Right renal cortex interstitium (tissue), 3 donors: ENCODE results near the gene PTK7. TPM values are rescaled to one million over a fixed set of nuclear protein-coding genes. Genes with fewer than 3 reads are reported as not detected.

ENCODE experiments used
- DNase-seq, 3 donors: peaks; one replicate each; pipeline ENCODE4 v3.0.0-alpha.2; 2013; ENCODE audit warnings: low read depth in 3 of 3, low spot score in 2 of 3
- polyA plus RNA-seq, 3 donors: library from polyadenylated mRNA; unstranded; fragments of 120-200 nt; gene quantifications; one replicate each; pipeline ENCODE4 v1.2.1, GENCODE V29; 2013; ENCODE audit not compliant: insufficient read length in 3 of 3

Gene PTK7
- polyA plus RNA-seq, 3 donors = 223 to 242 (median 227) TPM

DNA sequence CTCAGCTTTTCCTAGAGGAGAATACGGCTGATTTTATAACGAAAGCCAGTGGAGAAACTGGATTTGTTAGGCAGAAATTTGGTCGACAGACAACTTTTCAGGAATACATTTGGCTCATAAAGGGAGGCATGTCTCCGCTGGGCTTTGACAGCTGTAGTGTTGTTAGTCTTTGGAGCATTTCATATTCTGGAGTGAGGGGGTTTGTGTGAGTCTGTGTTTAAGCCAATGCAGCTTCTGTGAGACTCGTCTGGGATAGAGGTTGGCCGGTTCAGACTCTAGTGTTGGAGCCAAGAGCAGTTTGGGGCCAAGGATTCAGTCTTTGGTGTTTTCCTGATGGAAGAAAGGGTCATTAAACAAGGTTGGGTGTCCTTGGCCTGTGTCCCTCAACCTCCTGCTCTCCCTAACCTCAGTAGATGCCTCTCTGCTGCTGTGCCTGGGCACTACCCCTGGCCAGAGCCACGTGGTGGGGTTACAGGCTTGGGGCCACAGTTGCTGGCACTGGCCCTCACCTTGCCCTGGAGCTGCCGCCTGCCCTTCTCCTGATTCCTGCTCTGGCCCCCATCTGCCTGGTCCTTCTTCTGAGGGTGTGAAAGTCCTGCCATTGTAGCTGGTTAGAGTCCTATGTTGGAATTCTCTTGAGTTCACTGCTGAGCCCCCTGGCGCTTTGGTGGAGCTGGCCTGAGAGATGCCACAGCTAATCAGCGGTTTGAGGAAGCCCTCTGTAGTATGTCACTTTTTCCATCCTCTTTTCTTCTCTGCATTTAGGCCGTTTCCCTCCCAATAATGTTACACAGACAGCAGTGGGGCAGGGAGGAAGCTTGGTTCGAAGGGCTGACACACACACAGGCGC lies 6.9 kb downstream of the PTK7 start:
- DNase-seq = no peak

DNA sequence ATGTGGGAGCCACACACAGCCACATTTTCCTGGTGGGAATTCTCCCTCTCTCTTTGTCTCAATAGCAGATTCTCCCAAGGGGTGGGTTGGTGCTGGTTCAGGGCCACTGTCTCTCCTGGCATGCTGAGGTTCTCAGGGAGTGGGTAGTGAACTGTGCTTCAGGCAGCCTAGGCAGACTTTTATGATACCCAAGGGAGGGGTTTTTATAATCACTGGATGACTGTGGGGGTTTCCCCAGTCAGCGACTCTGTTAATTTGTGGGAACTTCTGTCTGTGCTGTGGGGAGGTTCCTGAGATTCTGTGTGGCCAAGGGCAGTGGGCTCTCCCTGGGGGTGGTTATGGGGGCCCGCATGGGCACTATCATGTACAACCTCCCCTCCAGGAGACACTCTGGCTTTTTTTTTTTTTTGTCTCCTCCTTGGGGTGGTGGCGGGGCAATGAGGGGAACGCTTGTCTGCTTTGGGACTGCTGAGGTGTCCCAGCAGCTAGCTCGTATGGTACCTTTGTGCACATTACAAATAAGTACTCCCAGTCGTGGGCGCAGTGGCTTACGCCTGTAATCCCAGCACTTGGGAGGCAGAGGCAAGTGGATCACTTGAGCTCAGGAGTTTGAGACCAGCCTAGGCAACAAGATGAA lies 10.0 kb downstream of the PTK7 start:
- DNase-seq = no peak

DNA sequence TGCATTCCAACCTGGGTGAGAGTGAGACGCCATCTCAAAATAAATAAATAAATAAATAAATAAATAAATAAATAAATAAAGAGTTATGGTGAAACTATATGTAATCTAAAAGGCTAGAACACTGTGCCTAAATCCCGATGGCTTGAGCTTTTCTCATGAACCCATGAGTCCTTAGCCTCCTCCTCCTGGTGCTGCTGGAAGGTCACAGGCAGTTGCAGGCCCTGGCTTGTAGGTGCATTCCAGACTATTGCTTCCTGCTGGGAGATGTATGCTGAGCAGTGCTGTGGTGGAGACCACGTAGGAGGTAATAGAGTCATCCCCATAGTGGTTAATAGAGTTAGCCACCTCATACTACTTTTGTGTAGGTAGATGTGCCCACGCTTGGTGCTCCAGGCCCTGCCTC lies 12.5 kb downstream of the PTK7 start:
- no peak for DNase-seq

DNA sequence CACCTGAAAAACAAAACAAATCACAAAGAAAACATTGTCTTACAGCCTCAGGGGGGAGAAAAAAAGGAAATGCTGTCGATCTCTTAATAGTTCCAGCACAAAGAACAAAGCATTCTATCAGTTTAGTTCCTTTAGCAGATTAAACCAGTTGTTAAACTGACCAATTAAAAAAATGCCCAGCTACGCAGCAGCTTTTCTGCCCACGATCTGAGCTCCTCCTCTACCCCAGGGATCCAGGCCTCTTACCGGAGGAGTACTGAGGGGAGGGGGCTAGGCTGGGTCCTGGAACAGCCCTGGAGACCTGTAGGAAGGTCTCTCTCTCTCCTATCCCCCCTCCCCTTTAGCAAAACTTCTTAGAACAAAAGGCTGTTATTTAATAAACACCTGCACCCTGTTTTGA lies 13.4 kb downstream of the PTK7 start:
- no peak for DNase-seq

DNA sequence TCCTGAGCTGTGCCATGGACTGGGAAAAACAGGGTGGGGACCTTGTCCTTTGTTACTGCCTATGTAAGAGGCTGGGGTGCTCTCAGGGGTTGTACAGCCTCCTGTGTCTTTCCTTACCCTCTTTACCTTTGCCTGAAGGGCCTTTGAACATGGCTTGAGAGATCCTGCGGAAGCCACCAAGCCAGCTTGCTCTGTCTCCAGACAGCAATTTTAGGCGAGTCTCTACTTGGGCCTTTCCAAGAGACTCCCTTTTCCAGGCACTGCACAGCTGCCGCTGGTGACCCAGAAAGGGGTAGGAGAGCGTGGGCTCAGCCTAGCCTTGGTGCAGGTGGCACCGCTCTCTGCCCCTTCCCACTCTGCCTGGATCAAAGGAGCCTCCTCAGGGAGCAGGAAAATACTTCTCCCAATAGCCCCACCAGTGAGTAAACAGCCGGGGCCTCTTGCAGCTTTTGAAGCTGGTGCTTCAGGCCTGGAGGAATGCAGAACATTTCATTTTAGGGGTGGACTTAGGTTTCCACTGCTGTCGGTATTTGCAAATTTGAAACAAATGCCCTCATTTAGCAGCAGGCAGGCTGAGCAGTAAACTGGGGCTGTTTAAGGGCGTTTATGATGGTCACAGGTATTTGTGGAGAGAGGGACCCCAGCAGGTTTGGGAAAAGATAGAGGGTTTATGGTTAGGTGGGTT lies 13.9 kb downstream of the PTK7 start:
- DNase-seq = no peak

DNA sequence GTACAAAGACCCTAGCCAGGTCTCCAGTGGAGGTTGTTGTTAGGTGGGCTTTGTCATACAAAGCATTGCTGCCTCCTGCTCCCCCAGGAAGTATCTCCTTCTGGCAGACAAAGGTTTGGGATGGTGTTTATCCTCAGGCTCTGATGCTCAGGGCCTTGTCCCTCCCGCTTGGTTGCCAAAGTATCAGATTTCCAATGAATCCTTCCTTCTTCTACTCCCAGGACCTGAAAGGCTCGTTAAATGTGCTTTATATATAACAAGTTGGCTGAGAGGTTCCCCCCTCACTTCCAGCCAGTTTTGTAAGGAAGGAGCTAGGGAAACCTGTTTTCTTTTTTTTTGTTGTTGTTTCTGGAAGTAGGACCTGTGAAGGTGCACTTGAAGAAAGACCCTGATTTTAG lies 14.4 kb downstream of the PTK7 start:
- no peak for DNase-seq

DNA sequence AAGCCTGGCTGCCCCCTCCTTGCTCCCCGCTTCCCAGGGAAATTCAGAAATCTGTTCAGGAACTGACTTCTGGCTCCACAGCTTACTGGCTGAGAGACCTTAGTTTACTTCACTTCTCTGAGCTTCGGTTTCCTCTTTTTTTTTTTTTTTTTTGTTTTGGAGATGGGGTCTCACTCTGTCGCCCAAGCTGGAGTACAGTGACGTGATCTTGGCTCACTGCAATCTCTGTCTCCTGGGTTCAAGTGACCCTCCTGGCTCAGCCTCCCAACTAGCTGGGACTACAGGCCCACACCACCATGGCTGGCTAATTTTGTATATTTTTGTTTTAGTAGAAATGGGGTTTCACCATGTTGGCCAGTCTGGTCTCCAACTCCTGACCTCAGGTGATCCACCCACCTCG lies 14.9 kb downstream of the PTK7 start:
- no peak for DNase-seq

DNA sequence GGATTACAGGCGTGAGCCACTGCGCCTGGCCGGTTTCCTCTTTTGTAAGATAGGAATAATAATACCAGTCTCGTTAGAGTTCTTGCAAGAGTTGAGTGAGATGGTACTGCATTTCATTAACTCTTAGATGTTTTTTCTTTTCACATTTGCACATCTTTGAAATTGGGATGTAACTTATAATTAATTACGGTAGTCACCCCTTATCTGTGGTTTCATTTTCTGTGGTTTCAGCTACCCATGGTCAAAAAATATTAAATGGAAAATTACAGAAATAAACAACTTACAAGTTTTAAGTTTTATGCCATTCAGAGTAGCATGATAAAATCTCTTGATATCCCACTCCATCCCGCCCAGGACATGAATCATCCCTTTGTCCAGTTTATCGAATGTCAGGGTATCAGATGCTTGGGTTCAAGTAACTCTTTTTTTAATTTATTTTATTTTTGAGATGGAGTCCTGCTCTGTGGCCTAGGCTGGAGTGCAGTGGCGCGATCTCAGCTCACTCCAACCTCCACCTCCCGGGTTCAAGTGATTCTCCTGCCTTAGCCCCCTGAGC lies 15.4 kb downstream of the PTK7 start:
- no peak for DNase-seq

DNA sequence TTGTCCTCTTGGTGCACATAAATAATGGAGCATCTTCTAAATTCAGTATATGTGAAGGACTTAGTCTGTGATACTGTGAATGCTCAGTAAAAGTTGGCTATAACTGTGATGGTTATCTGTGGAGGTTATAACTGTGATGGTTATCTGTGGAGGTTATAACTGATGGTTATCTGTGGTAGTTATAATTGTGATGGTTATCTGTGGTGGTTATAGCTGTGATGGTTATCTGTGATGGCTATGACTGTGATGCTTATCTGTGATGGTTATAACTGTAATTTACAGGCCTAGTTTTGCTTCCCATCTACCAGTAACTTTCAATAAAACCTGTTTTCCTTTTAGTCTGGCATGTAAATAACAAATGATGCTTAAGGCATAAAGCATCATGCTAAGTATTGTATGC lies 16.5 kb downstream of the PTK7 start:
- DNase-seq = no peak

DNA sequence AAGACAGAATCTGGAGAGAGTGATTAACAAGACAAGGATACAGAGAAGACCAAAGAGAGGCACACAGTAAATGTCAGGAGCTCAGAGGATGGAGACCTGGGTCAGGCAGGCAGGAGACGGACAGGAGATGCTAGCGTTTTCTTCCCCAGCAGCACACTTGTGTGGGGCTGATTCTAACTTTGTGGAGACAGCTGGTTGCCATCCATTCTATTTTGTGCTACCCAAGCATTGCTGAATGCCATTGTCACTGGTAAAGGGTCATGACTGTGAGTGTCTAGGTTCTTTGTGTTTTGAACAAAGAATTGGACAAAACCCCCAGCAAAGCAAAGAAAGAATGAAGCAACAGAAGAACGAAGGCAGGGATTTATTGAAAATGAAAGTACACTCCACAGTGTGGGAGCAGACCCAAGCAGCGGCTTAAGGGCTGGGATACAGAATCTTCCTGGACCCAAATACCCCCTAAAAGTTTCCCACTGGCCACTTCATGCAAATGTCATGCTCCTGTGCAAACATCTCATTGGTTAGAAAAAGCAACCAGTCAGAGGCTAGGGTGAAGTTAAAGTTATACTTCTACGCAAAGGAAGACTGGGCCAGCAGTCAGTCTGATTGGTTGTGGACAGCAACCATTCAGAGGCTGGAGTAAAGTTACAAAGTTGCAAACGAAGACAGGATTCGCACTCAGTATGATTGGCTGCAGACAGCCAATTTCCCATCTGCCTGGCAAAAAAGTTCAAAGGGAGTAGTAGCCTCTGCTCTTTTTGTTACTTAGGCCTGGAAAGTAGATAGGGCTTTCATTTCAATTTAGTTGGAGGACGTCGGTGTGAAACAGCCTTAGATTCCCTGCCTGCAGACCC lies 17.5 kb downstream of the PTK7 start:
- no peak for DNase-seq

DNA sequence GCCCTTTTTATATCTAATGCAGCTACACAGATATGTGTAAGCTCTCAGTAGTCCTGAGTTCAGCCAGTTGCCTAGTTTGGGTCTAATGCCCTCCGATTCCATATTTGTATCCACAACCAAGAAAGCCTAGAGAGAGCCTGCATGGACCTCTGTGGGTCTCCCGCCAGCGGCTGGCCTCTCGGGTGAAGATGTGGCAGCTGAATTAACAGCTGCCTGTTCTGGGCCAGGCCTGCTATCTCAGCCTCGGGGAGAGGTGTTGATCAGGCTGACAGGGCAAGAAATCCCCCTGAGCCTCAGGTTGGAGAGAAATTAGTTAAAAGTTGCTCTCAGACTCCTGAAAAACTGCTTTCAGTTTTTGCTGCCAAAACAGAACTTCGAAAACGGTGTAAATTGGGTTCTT lies 19.8 kb downstream of the PTK7 start:
- no peak for DNase-seq

DNA sequence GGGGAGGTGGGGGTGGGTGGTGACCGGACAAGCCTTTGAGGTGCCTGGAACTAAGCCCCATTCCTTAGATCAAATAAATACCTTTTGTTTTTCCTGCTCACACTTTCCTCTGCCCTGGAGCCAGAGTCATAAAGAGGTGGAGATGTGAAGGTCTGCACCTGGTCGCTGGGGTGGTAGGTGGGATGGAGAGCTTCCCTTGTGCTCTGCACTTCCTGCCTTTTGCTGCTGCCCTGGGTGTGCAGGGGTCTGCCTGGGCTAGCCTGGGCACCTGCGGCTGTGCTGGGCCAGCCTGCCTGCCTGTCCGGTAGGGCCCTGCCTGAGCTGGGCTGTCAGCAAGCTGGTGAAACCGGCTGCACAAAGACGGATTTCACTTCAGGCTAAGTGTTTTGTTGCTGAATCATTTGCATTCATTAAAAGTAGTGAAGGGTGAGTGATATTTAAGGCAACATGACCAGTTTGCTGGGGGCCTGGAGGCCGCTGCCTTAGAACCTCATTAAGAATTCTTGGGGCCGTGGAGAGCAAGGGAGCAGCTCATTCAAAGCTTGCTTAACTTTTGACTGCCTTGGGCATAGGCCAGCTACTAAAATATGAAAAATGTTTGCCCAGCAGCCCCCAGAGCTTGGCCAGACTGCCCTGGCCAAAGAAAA lies 20.5 kb downstream of the PTK7 start:
- DNase-seq = no peak

DNA sequence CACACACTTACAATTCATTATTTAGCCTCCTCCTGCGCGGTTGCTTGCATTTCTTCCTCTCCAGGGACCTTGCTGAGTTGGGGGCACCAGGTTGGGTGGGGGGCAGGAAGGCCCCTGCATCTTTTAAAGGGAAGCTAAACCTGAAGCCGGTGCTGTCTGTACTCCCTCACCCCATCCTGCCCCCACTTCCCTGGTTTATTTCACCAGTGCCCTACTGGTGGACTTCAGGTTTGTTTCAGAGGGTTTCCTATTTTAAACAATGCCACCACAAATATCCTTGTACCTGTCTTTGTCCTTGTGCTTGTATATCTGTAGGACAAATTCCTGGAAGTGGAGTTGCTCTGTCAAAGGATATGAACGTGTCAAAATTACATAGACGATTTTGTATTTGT lies 21.0 kb downstream of the PTK7 start:
- no peak for DNase-seq

DNA sequence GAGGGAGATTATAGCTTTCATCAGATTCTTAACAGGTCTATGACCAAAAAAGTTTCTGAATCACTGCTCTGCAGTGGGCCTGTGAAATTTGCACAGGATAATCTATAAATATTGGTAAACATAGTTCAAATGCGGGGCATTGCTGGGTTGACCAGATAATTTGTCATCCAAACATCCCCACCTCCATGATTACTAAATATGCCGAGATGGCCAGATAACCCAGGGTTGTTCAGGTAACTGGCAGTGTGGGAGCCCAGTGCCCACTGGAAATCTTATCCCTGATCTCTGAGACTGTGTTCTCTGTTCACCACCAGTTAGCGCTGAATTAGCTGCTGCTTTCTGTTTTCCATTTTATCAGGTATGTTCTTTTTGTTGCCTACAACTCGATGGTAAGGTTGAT lies 21.4 kb downstream of the PTK7 start:
- DNase-seq = no peak

DNA sequence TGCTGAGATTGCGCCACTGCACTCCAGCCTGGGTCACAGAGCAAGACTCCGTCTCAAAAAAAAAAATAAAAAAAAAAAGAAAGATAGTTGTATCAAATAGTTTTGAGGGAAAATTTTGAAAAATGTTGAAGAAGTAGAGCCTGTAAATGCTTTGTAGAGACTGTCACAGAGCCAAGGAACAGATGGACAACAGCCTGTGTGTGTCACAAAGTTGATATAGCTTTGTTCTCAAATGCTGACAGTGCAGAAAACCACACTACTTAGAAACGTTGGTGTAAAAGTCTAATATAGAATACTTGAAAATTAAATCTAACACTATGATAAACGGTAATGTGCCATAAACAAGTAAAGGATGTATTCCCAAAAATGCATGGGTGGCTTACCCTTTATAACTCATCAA lies 25.4 kb downstream of the PTK7 start:
- no peak for DNase-seq

DNA sequence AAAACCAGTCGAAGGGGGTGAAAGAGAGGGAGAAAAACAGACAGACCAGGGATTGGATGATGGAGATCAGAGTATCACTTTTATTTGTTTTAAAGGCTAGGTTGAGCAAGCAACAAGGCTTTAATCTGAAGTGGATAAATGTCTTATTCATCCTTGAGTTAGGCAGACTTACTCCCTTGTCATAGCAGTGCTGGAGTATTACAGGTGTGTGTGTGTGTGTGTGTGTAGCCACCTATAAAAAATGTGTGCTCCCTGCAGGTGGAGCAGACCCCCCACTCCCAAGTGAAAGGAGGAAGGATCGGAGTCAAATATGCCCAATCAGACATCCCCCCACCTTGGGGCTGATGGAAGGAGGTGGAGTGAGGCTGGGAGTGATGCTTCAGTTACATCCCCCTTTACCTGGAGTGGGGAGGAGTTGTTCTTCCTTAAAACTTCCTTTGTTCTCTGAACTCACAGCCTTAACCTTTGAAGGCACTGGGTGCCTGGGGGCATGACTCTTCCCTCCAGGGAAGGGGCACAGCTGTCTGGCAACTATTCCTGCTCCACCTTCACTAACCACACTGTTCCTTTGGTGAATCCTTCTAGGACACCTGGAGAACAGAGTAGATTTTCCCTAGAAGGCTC lies 27.3 kb downstream of the PTK7 start:
- DNase-seq = no peak

DNA sequence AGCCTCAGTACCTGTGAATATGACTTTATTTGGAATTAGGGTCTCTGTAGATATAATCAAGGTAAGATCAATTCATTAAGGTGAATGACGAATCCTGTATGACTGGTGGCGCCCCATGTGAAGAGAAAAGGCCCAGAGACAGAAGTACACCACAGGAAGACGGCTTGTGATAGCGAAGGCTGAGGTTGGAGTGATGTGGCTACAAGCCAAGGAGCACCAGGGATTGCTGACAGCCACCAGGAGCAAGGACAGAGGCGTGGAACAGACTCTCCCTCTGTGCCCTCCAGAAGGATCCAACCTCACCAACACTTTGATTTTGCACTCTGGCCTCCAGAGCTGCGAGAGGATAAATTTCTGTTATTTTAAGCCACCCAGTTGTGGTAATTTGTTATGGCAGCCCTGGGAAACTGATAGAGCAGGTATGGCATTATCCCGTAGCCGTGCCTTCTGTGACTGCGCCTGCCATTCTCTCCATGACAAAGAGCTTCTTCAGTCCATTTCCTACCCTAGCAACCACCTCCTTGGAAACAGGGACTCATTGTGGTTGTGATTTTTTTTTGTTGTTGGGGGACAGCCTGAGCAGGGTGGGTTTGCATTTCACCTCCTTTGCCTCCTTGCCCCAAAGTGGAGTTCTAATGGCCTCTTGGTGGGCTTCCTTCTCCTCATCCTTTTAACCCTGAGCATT lies 29.6 kb downstream of the PTK7 start:
- DNase-seq = no peak

DNA sequence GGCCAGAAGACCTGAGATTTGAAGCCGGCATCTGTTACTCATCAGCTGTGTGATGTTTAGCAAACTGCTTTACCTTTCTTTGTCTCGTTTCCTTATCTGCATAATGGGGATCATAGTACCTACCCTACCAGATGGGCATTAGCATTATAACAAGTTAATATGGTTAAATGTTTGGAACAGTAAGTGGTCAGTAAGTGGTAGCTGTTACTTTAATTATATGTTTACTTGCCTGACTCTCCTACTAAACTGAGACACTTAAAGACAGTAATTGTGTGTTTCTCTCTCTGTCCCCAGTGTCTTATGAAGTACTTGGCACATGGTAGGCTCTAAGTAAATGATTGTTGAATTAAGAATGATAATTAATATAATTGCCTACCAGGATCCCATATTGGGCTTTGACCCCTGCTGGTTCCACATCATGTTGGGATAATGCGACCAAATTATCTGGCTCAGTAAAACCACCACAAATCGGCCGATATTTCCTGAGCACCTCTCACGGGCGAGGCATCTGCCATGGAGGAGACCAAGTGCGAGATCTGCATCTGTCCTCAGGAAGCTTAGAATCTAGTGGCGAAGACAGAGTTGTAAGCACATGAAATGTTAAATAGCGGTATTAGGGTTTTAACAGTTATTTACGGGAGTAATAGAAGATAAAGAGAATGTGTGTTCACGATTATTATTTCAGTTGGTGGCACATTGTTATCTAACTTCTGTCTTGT lies 31.4 kb downstream of the PTK7 start:
- no peak for DNase-seq
